CD4-positive, alpha-beta T cell treated with Interleukin-17A for 1 hour (primary cell): Measurements from ENCODE around the gene SMAD6.
"Not testable (repeated sequence)": the region's sequence is repeated elsewhere in the genome, so short reads cannot be mapped to it uniquely, and the experiment has no call there.

Experiments used
- DNase-seq: peaks from one replicate; pipeline ENCODE4 v3.0.0-alpha.2; 2020

Gene SMAD6

DNA sequence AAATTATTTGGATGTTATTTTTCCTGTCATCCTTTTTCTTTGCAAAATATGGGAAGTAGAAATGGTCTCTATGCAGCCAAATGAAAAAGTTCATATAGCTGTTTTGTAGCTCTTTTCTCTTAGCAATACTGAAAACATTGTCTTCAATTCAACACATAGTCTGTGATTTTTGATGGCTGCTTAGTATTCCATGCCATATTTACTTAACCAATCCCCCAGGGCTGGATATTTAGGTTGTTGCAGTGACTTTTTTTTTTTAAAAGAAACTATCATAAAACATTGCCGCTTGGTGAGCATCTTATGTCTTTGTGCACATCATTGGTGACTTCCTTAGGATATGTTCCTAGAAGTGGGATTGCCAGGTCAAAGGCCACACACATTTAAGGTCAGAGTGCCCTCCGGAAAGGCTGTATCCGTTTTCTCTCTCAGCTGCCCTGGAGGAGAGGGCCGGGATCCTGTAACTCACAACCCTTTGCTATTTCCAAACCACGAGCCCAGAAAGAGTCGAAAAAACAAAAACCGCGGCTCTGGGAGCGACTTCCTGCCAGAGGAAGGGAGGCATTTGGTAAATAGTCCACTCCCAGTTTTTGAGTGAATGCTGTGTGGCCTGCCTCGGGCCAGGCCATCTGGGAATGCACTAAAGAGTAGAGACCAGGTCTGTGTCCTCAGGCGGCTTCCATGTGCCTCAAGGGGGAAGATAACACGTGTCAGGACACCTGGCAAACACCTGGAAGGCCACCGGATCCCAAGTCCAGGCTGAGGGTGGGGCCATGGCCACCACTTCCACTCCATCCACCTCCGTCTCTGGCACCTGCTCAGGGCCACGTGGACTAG, 41.9 kb downstream of the SMAD6 start:
- no peak for DNase-seq

DNA sequence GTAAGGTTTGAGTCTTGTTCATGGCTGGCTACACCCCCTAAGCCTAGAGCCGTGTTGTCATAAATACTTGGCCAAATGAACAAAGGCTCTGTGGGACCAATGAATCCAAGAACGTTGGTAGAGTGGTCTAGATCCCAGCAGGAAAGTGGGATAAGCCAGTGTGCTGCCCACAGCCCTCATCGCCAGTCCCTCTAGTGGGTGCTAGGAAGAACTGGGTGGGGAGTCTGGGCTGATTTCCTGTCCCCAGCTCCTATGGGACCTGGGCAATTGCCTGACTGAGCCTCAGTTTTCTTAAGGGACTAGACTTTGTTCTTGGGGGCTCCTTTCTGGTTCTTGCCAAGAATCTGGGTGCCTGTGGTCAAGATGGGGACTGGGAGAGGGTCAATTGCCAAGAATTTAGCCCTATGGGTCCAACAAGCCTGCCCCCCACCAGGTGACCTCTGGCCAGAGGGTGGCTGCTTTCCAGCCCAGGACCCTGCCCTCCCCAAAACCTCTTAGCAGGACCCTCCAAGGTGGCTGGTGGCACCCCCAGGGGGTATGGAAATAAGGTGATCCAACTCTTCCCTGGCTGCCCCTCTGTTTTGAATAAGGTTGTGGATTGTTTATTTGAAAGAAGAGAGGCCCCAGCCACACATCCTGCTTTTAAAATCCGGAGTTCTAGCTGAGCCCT, 42.7 kb downstream of the SMAD6 start:
- no peak for DNase-seq

DNA sequence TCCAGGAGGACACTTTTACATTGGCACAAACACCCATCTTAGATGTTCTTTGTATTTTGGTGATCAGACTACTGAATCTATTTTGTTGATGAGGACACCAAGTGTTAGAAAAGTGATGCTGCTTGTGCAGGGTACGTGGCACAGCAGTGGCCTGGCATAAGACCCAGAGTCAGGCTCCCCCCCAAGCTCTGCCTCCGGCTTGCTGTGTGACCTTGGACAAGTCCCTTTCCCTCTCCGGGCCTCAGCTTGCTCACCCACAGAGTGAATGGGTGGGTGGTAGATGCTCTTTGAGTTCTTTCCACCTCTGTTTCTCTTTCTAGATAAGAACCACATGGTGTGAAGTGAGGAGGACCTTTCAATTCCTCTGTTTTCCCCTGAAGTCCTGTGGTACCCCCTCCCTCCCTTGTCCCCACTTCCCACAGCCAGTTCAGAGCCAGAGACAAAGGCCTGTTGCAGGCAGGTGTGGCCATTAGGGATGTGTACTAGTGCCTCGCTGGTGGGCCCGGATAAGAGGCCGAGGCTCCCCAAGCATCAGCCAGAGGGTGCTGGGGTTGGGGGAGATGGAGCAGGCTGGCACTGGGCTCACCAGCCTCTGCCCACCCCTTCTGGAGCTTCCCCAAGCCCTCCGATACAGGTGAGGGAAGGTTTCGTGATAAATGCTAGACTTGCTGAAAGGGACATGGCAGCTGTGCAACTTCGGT, 43.6 kb downstream of the SMAD6 start:
- no peak for DNase-seq

DNA sequence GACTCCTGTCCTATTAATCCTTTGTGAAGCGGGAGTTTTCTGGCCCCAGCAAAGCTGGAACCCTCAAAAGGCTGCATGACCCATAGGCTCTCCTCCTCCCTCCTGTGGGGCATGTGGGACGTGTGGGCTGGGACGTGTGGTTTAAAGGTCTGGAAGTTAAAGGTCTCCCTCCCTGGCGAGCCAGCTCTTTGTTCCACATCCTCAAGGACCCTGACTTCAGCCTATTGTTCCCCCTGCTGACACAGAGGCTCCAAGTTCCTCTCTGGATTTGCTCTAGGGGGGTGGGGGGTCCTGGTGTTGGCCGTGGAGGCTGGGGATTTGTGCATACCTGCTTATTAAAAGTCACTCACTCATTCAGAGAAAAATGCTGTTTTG, 44.2 kb downstream of the SMAD6 start:
- no peak for DNase-seq

DNA sequence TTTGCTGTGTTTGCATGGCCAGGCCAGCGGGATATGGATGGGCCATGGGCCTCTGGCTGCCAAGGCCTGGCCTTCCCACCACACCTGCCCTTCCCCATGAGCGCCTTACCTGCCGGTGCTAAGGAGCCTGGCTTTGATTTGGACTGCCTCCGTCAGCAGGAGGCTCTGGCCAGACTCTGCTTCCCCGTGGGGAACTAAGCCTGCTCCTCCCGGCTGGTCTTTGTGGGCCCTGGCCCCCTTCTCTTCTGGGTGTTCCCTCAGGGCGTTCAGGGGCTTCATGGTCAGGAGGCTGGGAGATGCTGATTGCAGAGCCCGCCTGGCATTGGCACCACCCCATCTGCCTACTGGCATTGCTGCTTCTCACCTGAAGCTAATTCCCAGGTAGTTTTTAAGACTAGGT, 45.2 kb downstream of the SMAD6 start:
- no peak for DNase-seq

DNA sequence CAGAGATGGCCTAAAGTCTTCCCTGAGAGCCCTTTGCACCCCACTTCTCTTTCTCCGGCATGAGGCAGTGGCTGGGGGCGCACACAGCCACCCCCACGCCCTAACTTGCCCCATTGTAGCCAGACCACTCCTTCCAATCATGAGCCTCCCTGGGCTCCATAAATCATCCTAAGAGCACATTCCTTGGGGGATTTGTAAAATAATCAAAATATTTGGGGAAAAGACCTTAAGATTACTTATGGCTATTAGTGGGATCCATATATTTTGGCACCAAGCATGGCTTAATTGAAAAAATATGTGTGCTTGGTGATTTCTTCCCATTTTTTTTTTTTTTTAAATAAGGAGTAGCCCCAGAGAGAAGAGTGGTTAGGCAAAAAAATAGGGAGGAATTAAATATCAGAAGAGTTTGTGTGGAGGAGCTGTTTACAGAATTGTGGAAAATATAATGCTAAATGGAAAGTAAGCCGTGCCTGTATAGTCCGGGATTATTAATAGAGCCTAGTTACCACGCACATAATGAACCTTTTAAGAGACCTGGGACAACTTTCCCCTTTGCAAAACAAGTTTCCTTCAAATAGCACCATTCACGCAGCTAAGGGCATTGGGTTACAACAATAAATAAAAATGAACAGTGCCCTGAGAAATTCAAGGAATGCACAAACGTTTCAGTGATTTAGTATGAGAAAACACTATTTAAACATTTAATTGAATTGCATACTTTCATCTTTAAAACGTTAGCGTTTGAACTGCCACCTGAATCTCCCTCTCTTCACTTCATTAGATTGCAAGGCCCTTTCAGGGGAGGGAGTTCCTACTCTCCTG, 46.1 kb downstream of the SMAD6 start:
- no peak for DNase-seq

DNA sequence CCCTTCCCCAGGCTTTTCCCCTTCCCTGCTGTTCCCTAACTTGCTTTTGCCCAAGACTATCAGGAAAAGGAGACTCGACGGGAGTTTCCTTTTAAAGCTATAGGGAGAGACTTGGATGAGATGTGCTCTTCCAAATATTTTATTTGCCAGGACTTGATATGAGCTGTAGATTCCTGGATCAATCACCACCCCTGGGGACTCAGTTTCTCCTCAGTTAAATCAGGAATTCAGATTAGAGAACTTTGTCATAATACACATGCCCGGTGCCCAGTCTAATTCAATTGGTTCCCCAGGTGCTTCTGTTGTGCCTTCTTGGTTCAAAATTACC, 46.6 kb downstream of the SMAD6 start:
- no peak for DNase-seq

DNA sequence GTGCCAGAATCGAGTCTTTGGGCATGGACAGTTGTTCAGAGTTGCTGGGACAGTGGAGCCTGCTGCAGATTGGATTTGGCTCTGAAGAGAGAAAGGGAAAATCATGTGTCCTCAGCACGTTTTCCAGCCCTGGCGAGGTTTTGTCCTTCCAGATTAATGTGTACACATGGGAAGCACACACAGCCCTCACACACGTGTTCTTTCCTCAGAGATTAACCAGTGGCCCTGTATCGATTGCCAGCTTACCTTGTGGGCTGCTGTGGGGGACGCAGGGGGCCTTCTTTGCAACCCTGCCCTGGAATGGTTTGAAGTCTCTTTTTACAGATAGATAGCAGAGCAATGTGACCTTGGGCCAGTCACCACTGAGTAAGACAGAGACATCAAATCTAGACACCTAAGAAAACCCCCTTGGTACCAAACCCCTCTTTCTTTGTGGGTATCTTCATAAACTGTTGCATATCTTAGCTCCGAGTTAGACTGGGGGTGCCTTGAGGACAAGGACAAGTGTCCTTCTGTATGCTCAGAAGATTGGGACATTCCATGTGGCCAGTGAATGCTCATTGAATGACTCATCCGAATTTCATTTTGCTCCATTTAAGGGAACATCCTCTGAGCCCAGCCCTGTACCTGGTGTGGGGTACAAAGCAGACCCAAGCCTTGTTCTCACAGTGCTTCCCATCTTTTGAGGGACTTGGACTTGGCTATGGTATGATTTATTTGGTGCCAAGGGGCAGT, 48.0 kb downstream of the SMAD6 start:
- no peak for DNase-seq

DNA sequence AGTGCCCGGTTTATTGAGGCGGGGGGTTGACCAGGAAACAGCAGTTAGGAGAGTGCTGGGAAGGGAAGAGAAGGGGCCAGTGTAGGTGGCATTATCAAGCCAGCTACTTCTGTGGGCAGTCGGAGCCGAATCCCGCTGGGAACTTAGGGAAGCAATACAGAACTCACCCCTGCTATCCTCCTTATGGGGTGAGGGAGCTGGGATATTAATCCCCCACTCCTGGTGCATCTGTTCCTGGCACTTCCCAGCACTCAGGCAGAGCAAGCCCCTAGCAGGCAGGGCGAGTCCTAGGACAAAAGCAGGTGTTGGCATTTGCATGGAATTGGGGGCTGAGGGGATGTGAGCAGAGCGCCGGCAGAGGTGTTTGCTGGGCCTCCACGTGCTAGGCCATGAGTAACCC, 48.6 kb downstream of the SMAD6 start:
- no peak for DNase-seq

DNA sequence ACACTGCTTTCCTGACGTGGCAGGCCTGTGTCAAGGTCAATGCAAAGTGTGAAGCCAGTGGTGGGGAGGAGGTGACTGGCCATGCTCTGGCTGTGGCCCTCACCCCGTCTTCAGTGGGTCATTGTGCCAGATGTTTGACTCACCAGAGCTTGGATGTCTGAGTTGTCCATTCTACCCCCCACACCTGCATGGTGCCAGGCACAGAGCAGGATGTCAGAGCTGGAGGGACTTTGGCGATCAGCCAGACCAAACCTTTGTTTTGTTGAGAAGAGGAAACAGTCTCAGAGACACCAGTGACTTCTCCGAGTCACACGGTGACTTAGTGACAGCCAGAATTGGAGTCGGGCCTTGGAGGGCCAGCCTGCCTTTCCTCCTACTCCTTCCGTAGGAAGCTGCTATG, 49.5 kb downstream of the SMAD6 start:
- DNase-seq: peak; percentile 3

DNA sequence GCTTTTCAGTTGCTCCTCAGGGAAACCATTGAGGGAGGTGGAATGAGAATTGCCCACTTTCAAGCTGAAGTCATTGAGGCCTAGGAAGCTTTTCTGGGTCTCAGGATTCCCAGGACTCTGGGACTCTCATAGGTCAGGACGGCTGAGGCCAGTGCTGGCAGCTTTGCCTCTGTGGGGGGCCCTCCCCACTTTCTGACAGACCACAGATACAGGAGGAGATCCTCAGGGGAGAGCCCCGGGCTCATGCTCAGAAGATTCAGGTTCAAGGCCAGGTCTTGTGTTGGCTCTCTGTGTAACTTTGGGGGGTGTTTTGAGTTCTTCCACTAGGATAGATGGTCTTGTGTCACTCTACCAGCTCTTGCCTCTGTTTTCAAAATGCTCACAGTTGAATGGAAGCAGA, 50.0 kb downstream of the SMAD6 start:
- DNase-seq: no peak

DNA sequence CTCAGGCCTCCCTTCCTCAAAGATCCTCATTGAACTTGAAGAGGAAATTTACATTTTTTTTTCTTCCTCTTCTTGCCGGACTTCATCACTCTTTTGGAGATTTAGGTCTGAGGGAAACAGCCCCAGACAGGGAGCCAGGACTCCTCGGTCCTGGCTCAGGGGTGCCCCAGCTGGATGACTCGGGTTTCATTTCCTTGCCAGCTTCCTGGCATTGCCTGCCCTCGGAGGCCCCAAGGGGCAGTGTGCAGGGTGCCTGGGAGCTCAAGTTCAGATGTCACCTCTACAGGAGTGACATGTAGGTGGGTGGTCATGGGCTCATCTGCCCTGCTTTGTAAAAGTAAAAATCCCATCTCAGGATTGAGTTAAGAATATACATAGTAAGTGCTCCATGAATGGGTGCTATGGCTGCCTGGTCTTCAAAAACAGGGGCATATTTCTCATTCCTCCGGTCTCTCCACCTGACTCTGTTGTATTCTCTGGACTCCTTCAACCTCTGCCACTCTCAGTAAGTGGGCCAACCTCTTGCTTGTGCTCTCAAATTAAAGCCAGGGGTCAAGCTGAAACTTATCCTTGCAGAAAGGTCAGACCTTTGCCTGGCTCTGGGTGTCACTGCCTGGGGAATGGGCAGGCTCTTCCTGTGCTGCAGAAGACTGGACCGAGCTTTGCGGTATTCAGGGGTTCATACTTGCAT, 51.8 kb downstream of the SMAD6 start:
- no peak for DNase-seq

DNA sequence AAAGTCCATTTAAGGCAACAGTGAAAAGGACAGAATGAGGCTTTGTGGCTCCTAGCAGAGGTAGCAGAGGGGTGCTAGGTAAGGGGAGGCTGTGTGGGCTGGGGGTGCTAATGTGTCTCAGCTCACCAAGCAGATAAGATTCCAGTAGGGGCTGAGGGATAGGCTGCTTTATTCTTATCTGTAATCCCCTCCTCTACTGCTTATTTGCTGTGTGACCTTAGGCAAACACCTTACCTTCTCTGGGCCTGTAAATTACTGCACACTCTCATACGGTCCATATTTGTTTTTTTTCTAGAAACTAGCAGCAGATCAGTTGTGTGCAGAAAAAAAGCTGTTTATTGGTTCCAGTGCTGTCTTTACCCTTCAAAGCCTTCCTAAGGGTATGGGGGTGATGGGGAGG, 52.8 kb downstream of the SMAD6 start:
- no peak for DNase-seq

DNA sequence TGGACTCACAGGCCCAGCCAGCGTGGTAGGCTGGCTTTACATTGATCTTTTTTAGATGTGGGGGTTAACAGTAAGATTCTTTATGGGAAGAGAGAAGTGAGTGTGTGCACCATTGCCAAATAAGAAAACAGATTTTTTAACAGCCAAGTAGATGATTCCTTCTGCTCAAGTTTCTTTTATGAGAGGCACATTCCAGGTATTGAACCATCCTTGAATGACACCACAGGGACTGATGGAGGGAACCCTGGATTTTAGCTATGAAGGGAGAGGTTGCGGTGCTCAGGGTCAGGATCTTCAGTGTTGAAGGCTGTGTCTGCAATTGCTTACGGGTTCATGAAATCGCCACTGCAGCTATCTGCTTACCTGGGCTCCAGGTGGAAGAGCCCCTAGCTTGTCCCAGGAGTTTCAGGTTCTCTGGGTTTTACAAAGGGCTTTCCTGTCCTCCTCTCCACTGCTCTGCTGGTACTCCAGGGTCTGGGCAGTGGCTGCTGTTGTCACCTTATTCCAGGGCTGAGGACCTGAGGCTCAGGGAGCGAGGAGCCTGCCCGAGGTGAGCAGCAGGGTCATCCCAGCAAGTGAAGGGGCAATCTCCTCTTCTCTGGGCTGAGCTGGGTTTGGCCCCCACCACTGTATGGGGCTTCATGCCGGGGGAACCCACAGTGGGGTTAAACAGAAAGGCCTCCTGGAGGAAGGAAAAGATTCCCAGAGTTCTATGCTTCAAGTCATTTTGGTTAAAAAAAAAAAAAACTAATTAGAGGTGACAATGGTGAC, 53.4 kb downstream of the SMAD6 start:
- DNase-seq: no peak

DNA sequence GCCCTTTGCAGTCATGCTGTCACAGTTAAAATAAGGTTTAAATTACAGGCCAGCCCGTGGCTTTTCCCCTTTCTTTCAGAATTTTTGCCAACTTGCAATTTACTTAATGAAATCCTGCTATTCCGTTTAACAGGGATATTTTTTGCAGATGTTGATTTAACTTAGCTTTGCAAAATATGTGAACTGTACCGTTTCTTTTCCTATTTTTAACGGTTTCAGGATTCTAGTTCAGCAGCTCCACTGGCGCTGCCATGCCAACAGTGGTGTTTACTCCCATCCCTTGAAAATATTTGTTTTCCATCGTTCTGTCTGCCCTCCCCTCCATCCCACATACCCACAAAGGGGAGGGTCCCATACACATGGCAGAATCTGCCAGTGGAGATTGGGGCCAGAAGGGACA, 54.3 kb downstream of the SMAD6 start:
- DNase-seq: no peak

DNA sequence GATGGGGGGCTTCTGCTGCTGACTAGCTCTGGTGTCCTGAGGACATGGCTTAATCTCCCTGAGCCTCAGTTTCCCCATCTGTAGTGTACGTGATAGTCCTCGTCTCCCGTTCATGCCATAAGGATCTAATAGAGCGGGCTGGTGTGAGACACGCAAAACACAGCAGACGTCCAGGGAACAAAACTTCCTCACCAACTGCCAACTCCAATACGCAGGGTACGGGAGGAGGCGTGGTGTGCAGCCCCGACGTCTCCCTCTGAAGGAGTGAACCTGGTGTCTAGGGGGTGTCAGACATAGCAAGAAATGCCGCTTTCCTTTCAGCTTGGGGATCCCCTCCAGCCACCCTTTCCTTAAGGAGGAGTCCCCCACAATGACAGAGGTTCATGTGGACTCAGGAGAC, 55.0 kb downstream of the SMAD6 start:
- DNase-seq: no peak

DNA sequence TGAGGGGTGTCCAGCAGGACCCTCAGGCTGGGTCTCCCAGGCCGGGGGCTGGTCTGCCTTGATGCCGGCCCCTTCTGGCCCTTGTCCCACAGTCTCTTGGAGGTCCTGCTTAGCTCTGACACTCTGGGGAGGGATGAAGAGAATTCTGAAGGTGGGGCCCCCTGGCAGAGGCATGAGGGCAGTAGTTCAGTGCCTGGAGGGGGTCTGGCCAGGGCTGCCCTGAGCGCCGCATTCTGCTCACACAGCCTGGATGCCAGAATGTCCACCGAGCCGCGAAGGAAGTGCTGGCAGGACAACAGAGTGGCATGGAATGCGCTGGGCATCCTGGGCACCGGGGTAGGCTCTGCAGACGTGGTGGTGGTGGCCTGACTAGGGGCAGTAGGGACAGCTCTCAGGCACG, 55.5 kb downstream of the SMAD6 start:
- no peak for DNase-seq

DNA sequence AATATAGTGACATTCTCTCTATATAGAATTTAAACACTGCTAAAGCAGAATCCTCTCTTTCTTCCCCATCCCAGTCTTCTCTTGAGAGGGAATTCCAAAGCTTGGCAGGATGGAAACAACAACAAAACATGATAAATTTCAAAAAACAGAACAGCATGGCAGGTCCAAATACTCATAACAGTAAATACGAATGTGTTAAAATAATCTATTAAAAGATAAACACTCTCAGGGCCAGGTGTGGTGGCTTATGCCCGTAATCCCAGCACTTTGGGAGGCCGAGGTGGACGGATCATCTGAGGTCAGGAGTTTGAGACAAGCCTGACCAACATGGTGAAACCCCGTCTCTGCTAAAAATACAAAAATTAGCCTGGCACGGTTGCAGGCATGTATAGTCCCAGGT, 56.2 kb downstream of the SMAD6 start:
- DNase-seq: not testable (repeated sequence)

DNA sequence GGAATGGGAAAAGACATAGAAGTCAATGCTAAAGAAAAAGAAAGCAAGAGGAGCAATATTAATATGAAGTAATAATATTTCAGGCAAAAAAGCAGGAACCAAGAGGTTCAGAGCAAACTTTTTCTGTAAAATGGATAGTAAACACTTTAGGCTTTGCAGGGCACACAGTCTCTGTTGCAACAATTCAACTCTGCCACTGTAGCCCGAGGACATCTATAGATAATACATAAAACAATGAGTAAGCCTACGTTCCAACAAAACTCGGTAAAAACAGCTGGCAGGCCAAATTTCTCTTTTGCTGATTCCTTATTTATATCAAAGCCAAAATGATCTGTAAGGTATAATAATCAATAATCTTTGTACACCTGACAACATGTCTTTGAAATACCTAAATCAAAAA, 56.8 kb downstream of the SMAD6 start:
- DNase-seq: no peak

DNA sequence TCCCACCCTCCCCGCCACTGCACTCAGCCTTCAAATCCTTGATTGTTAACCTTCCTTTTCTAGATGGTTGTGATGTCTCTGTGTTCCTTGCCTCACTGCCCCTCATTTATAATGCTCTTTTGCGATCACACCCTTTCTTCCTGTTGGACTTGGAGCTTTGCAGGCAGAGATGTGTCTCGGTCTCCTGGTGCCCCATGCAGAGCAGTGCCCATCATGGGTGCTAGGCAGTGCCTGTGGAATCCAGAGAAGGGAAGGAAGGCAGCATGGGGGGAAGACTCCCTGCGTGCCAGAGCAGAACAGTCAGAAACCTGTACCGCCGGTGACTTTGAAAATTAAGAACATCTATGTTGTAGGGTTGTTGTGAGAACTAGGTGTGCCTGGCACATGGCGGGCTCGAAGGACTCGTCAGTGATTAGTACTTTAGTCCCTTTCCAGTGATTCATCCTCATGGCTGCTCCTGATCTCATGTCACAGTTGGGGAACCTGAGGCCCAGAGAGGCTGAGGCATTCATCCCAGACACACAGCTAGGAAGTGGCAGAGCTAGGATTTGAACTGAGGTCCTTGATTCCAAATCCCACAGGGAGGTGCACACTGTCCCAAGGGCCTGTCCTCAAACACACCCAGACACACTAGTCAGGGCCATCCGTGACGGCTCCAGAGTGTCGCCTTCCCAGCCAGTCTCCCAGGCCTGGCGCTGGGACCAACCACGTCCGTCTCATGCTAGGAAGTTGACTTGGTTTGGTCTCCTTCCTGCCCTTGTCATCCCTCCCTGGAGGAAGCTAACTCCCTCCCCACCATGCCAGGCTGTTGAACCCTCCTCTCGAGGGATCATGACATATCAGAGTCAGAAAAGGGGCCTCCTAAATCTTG, 58.3 kb downstream of the SMAD6 start:
- no peak for DNase-seq
